Activated T-cell treated with anti-CD3 and anti-CD28 coated beads for 24 hours (primary cell): ENCODE results near the gene CCDC142.
"Not testable (repeated sequence)": the region's sequence is repeated elsewhere in the genome, so short reads cannot be mapped to it uniquely, and the experiment has no call there.

Source experiments
- DNase-seq: peaks from one replicate; pipeline ENCODE4 v3.0.0-alpha.2; 2020; ENCODE audit warnings: low read depth

The CCDC142 gene

GRCh38 chr2:74471332-74472065, 11.3 kb downstream of the CCDC142 start:
- DNase-seq = no peak

DNA sequence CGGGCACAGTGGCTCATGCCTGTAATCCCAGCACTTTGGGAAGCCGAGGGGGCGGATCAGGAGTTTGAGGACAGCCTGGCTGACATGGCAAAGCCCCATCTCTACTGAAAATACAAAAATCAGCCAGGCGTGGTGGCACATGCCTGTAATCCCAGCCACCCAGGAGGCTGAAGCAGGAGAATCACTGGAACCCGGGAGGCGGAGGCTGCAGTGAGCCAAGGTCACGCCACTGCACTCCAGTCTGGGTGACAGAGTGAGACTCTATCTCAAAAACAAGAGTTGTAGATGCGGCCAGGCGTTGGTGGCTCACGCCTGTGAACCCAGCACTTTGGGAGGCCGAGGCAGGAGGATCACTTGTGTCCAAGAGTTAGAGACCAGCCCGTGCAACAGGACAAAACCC, 12.1 kb downstream of the CCDC142 start:
- not testable (repeated sequence) for DNase-seq

DNA sequence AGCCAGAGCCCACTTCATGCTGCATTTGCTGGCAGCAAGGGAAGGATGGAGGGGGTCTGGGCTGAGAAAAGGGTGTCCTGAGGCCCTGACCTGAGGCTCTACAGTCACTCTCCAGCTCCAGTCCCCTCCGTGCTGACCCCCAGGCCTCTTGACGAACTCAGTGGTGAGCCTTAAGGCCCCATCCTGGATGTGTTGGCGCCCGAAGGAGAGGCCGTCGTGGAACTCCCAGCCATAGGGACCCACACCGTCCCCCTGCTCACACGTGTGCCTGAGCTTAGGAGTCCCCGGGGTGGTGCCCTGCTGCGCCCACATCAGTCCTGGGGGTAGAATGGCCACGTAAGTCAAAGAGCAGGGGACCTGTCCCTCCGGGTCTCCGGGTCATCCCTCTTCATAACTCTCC, 18.4 kb downstream of the CCDC142 start:
- no peak for DNase-seq

GRCh38 chr2:74462786-74463105, 20.1 kb downstream of the CCDC142 start:
- no peak for DNase-seq

DNA sequence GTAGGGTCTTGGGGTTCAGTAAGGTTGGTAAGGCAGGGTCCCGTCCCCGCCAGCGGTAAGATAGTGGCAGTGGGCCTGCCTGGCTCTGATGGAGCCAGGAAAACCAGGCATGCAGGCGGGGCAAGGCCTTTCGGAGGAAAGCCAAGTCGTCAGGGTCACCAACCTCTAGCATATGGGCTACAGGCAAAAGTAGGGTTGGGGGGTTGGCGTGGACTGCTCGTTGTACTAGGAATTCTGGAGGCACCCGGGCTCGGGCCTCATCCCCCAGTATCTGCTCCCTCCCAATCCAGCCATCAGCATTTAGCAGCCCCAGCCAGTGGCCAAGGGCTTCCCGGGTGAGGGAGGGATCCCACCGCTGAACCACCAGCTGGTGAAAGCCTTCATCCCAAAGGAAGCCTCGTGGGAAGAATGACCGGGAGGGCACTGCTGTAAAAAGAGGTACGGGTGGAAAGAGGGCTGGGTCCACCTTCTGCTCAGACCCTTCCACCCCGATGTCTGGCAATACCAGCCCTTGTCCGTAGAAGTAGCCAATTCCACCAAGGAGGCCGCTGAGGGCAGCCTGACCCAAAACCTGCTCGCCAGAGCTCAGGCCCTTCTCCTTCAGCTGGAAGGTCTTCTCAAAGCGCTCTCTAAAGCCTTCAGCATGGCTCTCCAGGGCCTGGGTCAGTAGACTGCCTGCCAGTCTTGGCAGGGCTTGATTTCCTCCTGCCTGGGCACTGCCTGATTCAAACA, 20.6 kb downstream of the CCDC142 start:
- no peak for DNase-seq

DNA sequence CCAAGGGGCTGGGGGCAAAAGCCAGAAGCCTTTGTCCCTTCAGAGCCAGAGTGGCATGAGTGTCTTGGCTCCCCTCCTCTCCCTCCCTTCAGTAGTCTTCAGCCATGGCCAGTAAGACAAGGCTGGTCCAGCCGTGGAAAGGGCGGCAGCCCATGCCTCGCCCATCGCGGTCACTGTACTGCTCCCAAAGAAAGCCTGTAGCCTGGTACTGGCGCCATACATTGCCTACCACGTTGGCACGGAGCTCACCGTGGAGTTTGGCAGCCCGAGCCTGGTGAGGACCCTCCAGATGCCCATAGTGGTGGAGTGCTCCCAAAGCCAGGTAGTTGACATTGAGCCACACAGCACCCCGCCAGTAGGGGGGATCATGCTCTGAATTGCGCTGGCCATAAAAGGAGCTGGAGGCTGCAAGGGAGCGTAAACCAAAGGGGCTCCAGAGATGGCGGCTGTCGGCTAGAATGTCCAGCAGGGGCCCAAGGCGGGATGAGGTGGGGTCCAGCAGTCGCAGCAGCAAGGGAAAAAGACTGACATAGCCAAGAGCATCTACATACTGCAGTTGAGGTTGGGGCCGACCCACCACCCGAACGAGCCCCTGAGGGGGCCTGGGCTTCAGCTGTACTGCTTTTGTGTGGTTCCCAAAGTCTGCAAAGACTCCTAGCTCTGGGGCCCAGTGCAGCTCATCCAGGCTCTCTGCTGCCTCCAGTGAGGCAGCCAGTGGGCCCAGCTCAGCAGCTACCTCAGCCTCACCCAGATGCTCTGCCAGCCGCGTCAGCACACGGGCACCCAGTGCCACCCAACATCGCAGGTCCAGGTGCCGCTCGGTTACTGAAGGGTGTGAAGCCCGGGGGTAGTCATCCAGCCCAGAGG, 21.4 kb downstream of the CCDC142 start:
- no peak for DNase-seq

GRCh38 chr2:74460187-74460586, 22.6 kb downstream of the CCDC142 start:
- not testable (repeated sequence) for DNase-seq

GRCh38 chr2:74459503-74460118, 23.2 kb downstream of the CCDC142 start:
- DNase-seq = not testable (repeated sequence)

- DNase-seq = no peak
These were observed 23.8 kb downstream of the CCDC142 start for GRCh38 chr2:74458938-74459363.

GRCh38 chr2:74458132-74458937, 24.5 kb downstream of the CCDC142 start, which contains the start of gene WBP1:
Gene WBP1, plus strand, starts transcription at chr2:74458438. Its CDS starts 165 bp downstream, at chr2:74458603.
- peak; percentile 98 for DNase-seq

DNA sequence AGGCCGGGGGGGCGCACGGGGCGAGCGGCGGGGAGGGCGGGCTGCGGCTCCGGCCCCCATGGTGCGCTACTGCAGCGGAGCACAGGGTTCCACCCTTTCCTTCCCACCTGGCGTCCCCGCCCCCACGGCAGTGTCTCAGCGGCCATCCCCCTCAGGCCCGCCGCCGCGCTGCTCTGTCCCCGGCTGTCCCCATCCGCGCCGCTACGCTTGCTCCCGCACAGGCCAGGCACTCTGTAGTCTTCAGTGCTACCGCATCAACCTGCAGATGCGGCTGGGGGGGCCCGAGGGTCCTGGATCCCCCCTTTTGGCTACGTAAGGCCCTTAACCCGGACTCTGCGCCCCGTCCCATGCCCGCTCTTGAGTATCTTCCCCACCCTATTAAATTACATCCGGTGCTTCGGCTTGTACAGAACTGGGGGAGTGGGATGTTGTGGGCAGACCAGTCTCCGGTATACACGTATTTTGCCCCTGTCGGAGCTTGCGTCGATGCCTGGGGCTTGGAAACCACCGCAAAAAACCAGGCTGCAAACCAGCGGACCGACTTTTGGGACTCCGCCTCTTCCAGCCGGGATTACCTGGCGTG, 25.2 kb downstream of the CCDC142 start:
- DNase-seq = peak; percentile 69

DNA sequence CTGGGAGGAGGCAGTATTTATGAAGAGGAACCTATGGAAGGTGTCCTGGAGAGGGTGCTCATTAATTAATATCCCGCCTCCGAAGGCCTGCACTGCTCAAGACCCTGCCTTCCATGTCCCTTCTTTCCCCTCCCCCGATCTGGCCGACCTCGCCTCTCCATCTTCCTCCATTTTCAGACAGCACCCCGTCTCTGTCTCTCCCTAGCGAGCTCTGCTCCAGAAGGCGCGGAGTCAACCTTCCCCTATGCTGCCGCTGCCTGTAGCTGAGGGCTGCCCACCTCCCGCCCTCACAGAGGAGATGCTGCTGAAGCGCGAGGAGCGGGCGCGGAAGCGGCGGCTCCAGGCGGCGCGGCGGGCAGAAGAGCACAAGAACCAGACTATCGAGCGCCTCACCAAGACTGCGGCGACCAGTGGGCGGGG, 25.7 kb downstream of the CCDC142 start:
- no peak for DNase-seq

GRCh38 chr2:74454654-74455511, 27.9 kb downstream of the CCDC142 start, which contains the start of gene INO80B:
Gene INO80B, plus strand, starts transcription at chr2:74455087. Its CDS starts 30 bp downstream, at chr2:74455117.
- DNase-seq = peak; percentile 98

DNA sequence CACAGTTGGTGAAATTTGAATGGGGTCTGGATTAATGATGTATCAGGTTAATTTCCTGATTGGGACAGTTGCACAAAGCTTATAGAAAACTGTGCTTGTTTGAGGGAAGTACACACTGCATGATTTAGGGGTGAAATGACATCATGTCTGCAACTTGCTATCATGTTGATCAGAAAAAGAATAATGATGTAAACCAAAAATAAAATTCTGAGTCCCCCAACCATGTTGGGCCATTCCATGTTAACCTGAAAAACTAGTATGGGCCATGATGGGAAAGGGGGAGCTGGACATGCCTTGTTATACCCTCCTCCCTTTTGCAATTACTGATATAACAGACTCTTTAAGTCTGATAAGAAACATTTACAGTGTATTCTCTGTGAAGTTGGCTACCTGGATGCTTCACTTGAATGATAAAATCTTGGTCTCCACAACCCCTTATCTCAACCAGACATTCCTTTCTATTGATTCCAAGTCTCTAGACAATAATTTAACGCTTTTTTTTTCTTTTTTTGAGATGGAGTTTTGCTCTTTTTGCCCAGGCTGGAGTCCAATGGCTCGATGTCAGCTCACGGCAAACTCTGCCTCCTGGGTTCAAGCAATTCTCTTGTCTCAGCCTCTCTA, 32.1 kb downstream of the CCDC142 start:
- no peak for DNase-seq

DNA sequence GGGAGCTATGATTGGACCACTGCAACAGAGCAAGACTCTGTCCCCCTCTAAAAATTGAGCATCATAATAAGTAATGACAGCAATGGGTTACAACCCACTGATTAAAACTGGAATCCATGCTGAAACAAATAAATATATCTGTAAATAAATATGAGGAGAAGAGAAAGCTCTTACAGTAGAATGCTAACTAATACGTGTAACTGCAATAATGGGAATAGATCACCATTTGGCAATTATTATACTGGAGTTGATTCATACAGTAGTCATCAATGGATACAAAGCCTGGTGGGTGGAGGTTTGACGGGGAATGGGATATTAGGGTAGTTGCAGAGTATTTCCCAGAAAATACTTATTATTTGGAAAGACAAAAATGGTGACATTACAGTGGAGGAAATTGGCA, 34.0 kb downstream of the CCDC142 start:
- DNase-seq = no peak

- no peak for DNase-seq
These were observed 35.4 kb downstream of the CCDC142 start for GRCh38 chr2:74447230-74447999.

DNA sequence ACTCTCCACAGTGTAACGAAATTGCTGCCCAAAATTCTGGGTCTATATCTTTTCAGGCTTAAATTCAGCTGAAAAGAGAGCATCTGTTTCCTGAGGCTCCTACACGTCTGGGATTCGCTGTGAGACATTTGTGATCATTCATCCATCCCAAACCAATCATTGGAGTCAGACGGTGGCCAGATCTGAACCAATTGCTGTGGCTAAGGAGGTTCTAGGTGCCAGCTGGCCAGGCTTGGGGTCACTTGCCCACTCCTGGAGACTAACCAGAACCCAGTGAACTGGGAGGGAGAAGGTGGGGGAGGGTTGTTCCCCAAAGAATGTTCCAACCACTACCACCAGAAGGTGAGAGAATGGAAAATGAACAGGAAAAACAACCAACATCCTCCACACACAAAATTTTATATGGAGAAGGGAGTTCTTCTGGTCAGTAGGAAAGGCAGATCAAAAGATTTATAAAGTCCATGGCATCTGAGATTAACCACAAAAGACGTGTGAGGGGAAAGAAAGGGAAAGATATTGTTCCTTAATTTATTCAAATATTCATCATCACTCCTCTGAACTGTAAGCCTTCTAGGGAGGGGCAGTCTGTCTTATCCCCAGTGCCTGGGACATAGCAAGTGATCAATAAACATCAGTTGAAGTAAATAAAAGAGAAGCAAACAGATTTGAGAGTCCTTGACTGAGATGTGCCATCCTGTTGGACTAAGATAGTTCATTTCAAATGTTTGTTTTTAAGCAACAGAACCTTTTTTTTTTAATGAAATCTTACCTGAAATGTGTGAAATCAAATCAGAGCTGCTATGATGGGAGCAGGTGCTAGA, 38.1 kb downstream of the CCDC142 start:
- DNase-seq = no peak
